Lung (tissue), 12 donors: Measurements from ENCODE around the gene PRSS12. TPM values are rescaled to one million over a fixed set of nuclear protein-coding genes. Genes with fewer than 3 reads are reported as not detected.

Experiments
- ATAC-seq: fragments of 200-7000 bp; cut with Tn5 transposase; one replicate; pipeline ENCODE4 v1.9.1; 2020; ENCODE audit warnings: moderate number of reproducible peaks; ENCODE audit not compliant: insufficient read depth, low FRiP score
- DNase-seq, 3 donors: peaks; one replicate each; pipeline ENCODE4 v3.0.0-alpha.2; 2013 to 2017
- H3K27ac ChIP-seq, 2 donors: one replicate each; pipeline ENCODE4 v1.5.1; 2013; ENCODE audit warnings: mild to moderate bottlenecking in 2 of 2, moderate library complexity in 2 of 2, control low read depth in 1 of 2, inconsistent platforms in 1 of 2, low read depth in 1 of 2, low read length in 1 of 2
- H3K27me3 ChIP-seq, 3 donors: one replicate each; pipeline ENCODE4 v1.5.1; 2013; ENCODE audit warnings: low read length in 2 of 3; ENCODE audit not compliant: control insufficient read depth in 3 of 3, insufficient read depth in 3 of 3
- H3K36me3 ChIP-seq, 4 donors: one replicate each; pipeline ENCODE4 v1.5.1; 2013; ENCODE audit warnings: low read length in 4 of 4, mild to moderate bottlenecking in 1 of 4, moderate library complexity in 1 of 4; ENCODE audit not compliant: control insufficient read depth in 4 of 4, insufficient read depth in 4 of 4
- H3K4me1 ChIP-seq, 5 donors: one replicate each; pipeline ENCODE4 v1.5.1; 2013; ENCODE audit warnings: low read length in 5 of 5, mild to moderate bottlenecking in 2 of 5, moderate library complexity in 1 of 5; ENCODE audit not compliant: control insufficient read depth in 5 of 5, insufficient read depth in 5 of 5
- H3K4me3 ChIP-seq: one replicate; pipeline ENCODE4 v1.5.1; 2013; ENCODE audit warnings: mild to moderate bottlenecking, control low read depth, moderate library complexity
- H3K9ac ChIP-seq, 2 donors: one replicate each; pipeline ENCODE4 v1.5.1; 2013; ENCODE audit warnings: low read length in 2 of 2, control low read depth in 1 of 2; ENCODE audit not compliant: insufficient read depth in 1 of 2
- H3K9me3 ChIP-seq, 4 donors: one replicate each; pipeline ENCODE4 v1.5.1; 2013; ENCODE audit warnings: low read length in 3 of 4, mild to moderate bottlenecking in 1 of 4, moderate library complexity in 1 of 4; ENCODE audit not compliant: control insufficient read depth in 4 of 4, insufficient read depth in 3 of 4
- CTCF ChIP-seq: IDR thresholded peaks from 2 replicates; pipeline ENCODE4 v1.5.1; 2012; ENCODE audit warnings: mild to moderate bottlenecking; ENCODE audit errors: control extremely low read depth, extremely low read depth
- WGBS, 2 donors: extraction: QIAGEN DNeasy Blood & Tissue Kit; methylation state at CpG; one replicate each; pipeline ENCODE4 v1.1.7; 2013; 5-methylcytosine and 5-hydroxymethylcytosine counted together
- polyA plus RNA-seq, 2 donors: library from polyadenylated mRNA; stranded (reverse); fragments of 200-250 nt; gene quantifications; one replicate each; pipeline ENCODE4 v1.2.1, GENCODE V29; 2013
- total RNA-seq, 2 donors: library from RNA; depleted of rRNA in 1 of 2; stranded (reverse); fragments of >200 nt in 1 of 2; gene quantifications; one replicate each; pipeline ENCODE4 v1.2.1, GENCODE V29; 2014 to 2021
- donor health status: control.
- donor health status: control.
- donor health status: Bipolar disorder and iron deficiency.
- donor health status: healthy.
- donor health status: DM: yes; HTN: yes; CAD: no.

PRSS12 gene
- total and polyA plus RNA-seq, 4 donors, result 2.9 to 55.0 (median 8.2) TPM

GRCh38 chr4:118351851-118352827 is 664 bp downstream of the PRSS12 start:
- 3 to 4% methylated on average over 64 to 82 of the region's 82 CpGs for WGBS, 2 donors
- Histone ChIP-seq H3K4me3 (peak overlapping the region; percentile 45), H3K27ac (peak overlapping the region in 1 of 2 donors; percentile 26), H3K36me3 (no peaks in the 10 kb centered on the region), H3K4me1 (peaks cover 0 to 17% (median 8%) of the 10 kb centered on the region in 5 donors), H3K9ac (peak overlapping the region in 1 of 2 donors; percentile 51), H3K9me3 (peaks cover 0 to 3% (median 0%) of the 10 kb centered on the region in 4 donors), H3K27me3 (peaks cover 0 to 23% (median 3%) of the 10 kb centered on the region in 3 donors)
- TF ChIP-seq CTCF, result no peak
- ATAC-seq (peak; percentile 21), DNase-seq (peak; percentile 45 to 73 (median 53))

DNA sequence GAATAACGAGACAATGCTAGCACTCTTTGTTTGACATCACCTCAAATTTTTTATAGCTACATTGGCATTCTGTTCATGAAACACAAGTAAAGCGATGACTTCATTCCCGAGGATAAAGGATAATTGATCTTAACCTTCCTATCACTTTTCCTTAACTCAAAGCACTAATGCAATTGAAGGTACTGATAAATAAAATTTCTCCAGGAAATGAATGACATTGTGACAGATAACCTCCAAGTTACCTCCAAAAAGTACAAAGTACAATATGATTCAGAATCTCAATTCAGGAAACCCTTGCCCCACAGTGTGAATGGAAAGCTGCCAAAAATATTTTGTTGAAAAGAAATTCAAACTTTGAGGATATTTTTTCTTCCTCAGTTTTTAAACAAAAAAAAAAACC is 1.8 kb downstream of the PRSS12 start:
- 61 to 69% methylated on average over 3 of the region's 3 CpGs for WGBS, 2 donors
- TF ChIP-seq CTCF, result no peak
- Histone ChIP-seq H3K4me3 (no peak overlapping the region), H3K36me3 (no peaks in the 10 kb centered on the region), H3K27me3 (peaks cover 0 to 23% (median 3%) of the 10 kb centered on the region in 3 donors), H3K27ac (no peak overlapping the region), H3K9me3 (peaks cover 0 to 3% (median 0%) of the 10 kb centered on the region in 4 donors), H3K4me1 (peaks cover 0 to 13% (median 6%) of the 10 kb centered on the region in 5 donors), H3K9ac (no peak overlapping the region)
- DNase-seq, result peak in 1 of 3 donors; percentile 23
- no peak for ATAC-seq

DNA sequence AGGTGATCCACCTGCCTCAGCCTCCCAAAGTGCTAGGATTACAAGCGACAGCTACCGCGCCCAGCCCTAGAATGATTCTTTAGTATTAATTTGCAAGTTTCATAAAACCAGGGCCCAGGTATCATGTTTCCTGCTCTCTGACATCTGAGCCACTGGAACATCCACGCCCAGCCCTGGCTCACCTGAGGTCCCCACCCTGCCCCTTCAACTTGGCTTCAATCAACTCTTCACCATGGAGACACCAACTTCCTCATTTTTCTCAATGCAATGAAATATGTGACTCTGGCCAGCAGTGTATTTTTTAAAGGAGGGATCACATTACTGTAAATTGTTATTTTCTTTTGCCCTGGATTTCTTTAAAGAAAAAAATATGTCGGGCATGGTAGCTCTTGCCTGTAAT is 3.9 kb downstream of the PRSS12 start:
- peak in 1 of 3 donors; percentile 38 for DNase-seq
- no peak for TF ChIP-seq CTCF
- ATAC-seq, result no peak

More for the DNA sequence above, 3.9 kb downstream of the PRSS12 start:
- Histone ChIP-seq H3K27ac (no peak overlapping the region), H3K27me3 (peaks cover 0 to 19% (median 3%) of the 10 kb centered on the region in 3 donors), H3K9ac (no peak overlapping the region), H3K9me3 (peaks cover 0 to 3% (median 0%) of the 10 kb centered on the region in 4 donors), H3K36me3 (no peaks in the 10 kb centered on the region), H3K4me3 (no peak overlapping the region), H3K4me1 (peaks cover 0 to 8% (median 6%) of the 10 kb centered on the region in 5 donors)
- WGBS, 2 donors, result 84 to 89% methylated on average over 5 of the region's 5 CpGs
